T47D (cell line): ENCODE data around the gene CDH13.

ENCODE experiments used
- DNase-seq, 2 experiments: peaks; one replicate each; pipeline versions ENCODE4 v3.0.0 to v3.0.0-alpha.2; 2011 to 2012; ENCODE audit warnings: low read depth in 1 of 2, low spot score in 1 of 2
- JUND ChIP-seq: IDR thresholded peaks from 2 replicates; pipeline ENCODE4 v1.6.1; 2012; ENCODE audit warnings: low read depth
- in situ Hi-C: cut with HindIII; loops from 2 replicates; pipeline ENCODE4 v1.10.0; 2016; ENCODE audit warnings: low sequenced_read_pairs, low pct_unique_long_range_greater_than_20kb

The CDH13 gene

DNA sequence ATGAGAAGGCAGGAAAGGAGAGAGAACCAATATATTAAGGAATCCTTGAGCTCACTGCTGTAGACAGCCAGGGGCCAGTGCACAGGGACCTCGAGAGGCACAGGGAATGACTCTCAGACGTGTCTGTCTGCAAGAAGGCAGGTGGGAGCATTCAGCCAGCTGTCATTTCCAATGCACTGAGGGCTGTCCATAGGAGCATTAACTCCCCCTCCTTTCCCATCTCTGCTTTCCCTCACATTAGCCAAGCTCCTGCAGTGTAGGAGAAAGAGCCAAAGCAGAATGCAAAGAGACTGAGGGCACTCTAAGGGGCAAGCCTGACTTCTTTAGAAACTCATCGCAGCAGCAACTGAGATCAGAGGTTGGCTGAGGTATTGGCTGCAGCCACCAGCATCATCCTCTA, 218.3 kb downstream of the CDH13 start:
- in situ Hi-C loops = no loop called here
- no peak for TF ChIP-seq JUND
- DNase-seq = no peak

GRCh38 chr16:82846806-82847205, 220.0 kb downstream of the CDH13 start:
- DNase-seq = no peak
- no peak for TF ChIP-seq JUND
- in situ Hi-C loops = no loop called here

GRCh38 chr16:82848013-82848412, 221.2 kb downstream of the CDH13 start:
- DNase-seq = no peak
- no peak for TF ChIP-seq JUND
- in situ Hi-C loops = no loop called here

- no peak for DNase-seq
- in situ Hi-C loops = no loop called here
- TF ChIP-seq JUND = no peak
Measured at GRCh38 chr16:82852388-82853008, 225.7 kb downstream of the CDH13 start.

DNA sequence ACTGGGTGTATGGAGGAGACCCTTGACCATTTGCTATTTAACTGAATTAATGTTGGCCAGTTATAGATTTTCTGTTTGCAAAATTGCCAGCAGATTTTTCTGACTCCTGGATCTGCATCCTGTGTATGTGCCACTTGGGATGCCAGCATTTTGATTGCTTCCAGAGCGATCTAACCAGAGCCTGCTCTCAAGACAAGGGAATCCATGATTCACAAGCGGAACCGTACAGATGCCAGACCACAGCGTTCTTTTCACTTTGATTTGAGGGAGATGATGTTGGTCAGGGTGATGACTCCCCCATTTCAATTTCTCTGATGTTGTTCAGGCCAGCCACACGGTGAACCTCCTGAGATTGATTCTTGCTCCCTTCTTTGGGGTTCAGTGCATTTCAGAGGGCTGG, 228.7 kb downstream of the CDH13 start:
- TF ChIP-seq JUND = no peak
- DNase-seq = no peak

GRCh38 chr16:82857693-82858365, 231.1 kb downstream of the CDH13 start:
- no peak for TF ChIP-seq JUND
- DNase-seq = no peak
- in situ Hi-C loops = no loop called here

More for the DNA sequence above, 228.7 kb downstream of the CDH13 start:
- in situ Hi-C loops = no loop called here

DNA sequence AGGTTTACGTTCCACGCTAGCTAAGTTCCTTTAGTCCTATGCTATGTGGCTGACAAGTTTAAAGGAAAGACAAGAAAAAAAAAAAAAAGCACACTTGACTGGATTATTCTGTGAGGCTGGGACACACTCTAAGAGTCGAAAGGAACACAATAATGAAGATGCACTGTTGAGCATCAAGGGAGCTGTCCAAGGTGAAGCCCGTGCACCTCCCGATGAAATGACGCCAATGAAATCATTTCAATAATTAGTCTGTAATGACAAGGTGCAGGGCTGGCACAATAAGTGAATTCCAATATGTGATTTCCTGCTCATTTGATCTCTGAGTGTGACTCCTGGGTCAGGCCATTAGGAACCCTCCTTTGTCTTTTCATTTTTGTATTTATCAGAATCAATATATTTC, 232.9 kb downstream of the CDH13 start:
- in situ Hi-C loops = no loop called here
- DNase-seq = peak in 1 of 2 experiments; percentile 34
- no peak for TF ChIP-seq JUND

DNA sequence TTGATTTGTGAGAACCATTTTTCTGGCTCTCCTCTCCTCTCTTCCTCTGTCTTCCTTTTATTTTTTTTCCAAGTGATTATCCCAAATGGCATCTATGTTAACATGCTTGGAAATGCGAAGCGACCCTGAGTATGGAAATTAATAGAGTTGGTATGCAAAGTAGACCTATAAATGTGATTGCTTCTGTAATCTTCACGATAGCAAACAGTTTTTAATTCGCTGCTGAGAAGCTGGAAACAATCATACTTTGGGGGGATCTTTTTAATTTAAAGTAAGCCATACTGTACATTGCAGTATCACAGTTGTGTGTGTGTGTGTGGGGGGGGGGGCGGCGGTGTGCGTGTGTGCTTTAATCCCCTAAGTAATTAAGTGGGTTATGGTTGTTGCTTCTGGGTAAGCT, 233.3 kb downstream of the CDH13 start:
- no peak for DNase-seq
- in situ Hi-C loops = no loop called here
- no peak for TF ChIP-seq JUND

- in situ Hi-C loops = no loop called here
- no peak for TF ChIP-seq JUND
- no peak for DNase-seq
Measured at GRCh38 chr16:82862057-82862456, 235.3 kb downstream of the CDH13 start.

GRCh38 chr16:82864332-82865040, 237.7 kb downstream of the CDH13 start:
- DNase-seq = no peak
- in situ Hi-C loops = no loop called here
- TF ChIP-seq JUND = no peak

DNA sequence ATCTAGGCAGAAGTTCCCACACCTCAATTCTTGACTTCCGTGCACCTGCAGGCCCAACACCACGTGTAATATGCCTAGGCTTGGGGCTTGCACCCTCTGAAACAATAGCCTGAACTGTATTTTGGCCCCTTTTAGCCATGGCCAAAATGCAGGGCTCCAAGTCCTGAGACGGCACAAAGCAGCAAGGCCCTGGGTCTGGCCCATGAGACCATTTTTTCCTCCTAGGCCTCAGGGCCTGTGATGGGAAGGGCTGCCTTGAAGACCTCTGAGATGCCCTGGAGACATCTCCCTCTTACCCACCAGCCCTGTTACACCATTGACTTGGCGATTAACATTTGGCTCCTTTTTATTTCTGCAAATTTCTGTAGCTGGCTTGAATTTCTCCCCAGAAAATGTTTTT, 238.6 kb downstream of the CDH13 start:
- in situ Hi-C loops = no loop called here
- no peak for DNase-seq
- no peak for TF ChIP-seq JUND

DNA sequence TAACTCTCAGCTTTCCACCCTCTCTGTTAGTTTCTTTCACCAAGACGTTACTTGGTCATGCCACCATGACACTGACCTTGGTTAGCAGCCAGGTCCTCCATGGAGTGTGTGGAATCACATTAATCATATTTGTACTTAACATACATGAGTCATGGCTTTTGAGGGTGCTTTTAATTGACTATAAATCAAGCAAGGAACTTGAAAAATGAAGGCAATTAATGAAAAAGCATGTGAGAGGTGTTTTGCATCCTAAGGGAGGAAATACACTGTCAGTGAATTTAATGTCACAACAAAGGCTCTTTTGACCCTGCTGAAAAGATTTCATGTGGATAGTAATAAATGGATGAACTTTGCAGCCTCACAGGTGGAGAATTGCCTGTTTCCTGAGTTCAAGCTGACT, 240.7 kb downstream of the CDH13 start:
- no peak for DNase-seq
- TF ChIP-seq JUND = no peak

GRCh38 chr16:82874271-82874670, 247.5 kb downstream of the CDH13 start:
- DNase-seq = no peak
- in situ Hi-C loops = no loop called here
- TF ChIP-seq JUND = no peak

More for the DNA sequence above, 240.7 kb downstream of the CDH13 start:
- in situ Hi-C loops = no loop called here
